Stimulated activated naive CD8-positive, alpha-beta T cell treated with anti-CD3 and anti-CD28 coated beads, Interleukin-15, Interleukin-2, amounts not matched to agents 100 ng/mL and 50 ng/mL, for 24 hours (primary cell): Measurements from ENCODE around the gene LRRC39.
A peak's percentile ranks its signal among the peaks of the same experiment; 100 is the strongest.
"Not testable (repeated sequence)": the region's sequence is repeated elsewhere in the genome, so short reads cannot be mapped to it uniquely, and the experiment has no call there.

Experiments used
- H3K27ac Mint-ChIP-seq: one replicate; pipeline ENCODE4 v1.8.0; 2021; ENCODE audit warnings: mild to moderate bottlenecking, mixed read lengths
- H3K27me3 Mint-ChIP-seq: one replicate; pipeline ENCODE4 v1.8.0; 2021; ENCODE audit warnings: mixed read lengths
- H3K36me3 Mint-ChIP-seq: one replicate; pipeline ENCODE4 v1.8.0; 2021; ENCODE audit warnings: low read depth, mixed read lengths
- H3K4me1 Mint-ChIP-seq: one replicate; pipeline ENCODE4 v1.8.0; 2021; ENCODE audit warnings: low read depth, mixed read lengths
- H3K4me3 Mint-ChIP-seq: one replicate; pipeline ENCODE4 v1.8.0; 2021; ENCODE audit warnings: mild to moderate bottlenecking, mixed read lengths
- H3K9me3 Mint-ChIP-seq: one replicate; pipeline ENCODE4 v1.8.0; 2021; ENCODE audit warnings: mixed read lengths

Gene LRRC39

DNA sequence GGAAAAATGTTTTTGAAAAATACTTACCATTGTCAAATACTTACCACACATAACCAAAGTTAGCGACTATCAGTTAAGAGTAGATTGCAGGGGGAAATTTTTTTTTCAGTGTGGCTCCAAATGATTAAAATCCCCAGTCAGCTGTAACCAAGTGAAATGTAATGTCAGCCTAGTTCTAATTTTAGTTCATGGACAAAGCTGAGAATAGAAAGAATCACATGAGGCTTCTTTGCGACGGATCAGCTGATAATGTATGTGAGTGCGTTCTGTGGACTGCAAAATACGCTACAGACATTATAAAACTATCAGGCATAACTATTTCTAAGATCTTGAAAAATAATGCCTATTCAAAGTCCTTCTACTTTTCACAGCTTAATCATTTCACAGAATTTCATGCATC lies at the start of gene LRRC39:
Gene LRRC39 (minus strand): TSS at position 166 of the 400 bp plus-strand sequence. CDS start 9,740 bp downstream, outside the sequence.
- Mint-ChIP-seq H3K4me1 (no peaks in the 10 kb centered on the region), H3K4me3 (no peak within 1 kb of the TSS), H3K27me3 (no peaks in the 10 kb centered on the region), H3K36me3 (no peaks in the 10 kb centered on the region), H3K9me3 (no peaks in the 10 kb centered on the region), H3K27ac (no peak within 1 kb of the TSS)

GRCh38 chr1:100222428-100222827 lies 44.4 kb upstream of the LRRC39 start:
- H3K4me3 Mint-ChIP-seq, result no peak overlapping the region
- H3K27me3 Mint-ChIP-seq, result no peaks in the 10 kb centered on the region
- no peak overlapping the region for H3K27ac Mint-ChIP-seq
- H3K36me3 Mint-ChIP-seq, result peaks cover 27% of the 10 kb centered on the region
- no peaks in the 10 kb centered on the region for H3K9me3 Mint-ChIP-seq
- H3K4me1 Mint-ChIP-seq, result peaks cover 12% of the 10 kb centered on the region

DNA sequence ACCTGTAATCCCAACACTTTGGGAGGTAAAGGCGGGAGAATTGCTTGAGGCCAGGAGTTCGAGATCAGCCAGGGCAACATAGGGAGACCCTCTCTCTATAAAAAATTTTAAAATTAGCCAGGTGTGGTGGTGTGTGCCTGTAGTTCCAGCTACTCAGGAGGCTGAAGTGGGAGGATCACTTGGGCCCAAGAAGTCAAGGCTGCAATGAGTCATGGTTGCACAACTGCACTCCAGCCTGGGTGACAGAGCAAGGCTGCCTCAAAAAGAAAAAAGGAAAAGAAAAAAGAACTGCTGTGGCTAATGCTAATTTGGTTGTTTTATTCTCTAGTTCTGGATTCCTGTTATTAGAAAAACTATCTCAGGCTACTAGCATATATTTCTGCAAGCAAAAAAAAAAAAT lies 41.8 kb upstream of the LRRC39 start:
- Mint-ChIP-seq H3K9me3 (no peaks in the 10 kb centered on the region), H3K27ac (peak overlapping the region; percentile 26), H3K27me3 (no peaks in the 10 kb centered on the region), H3K4me3 (no peak overlapping the region), H3K36me3 (peaks cover 35% of the 10 kb centered on the region), H3K4me1 (peaks cover 12% of the 10 kb centered on the region)

DNA sequence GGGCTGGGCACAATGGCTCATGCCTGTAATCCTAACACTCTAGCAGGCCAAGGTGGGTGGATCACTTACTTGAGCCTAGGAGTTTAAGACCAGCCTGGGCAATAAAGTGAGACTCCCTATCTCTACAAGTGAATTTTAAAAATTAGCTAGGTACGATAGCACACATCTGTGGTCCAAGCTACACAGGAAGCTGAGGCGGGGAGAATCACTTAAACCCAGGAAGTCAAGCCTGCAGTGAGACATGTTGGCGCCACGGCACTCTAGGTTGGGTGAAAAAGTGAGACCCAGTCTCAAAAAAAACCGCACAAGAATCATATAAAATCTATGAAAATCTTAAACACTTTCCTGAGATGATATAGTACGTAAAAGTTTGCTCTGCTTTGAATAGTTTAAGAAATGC lies 41.4 kb upstream of the LRRC39 start:
- peak overlapping the region; percentile 26 for H3K27ac Mint-ChIP-seq
- H3K9me3 Mint-ChIP-seq, result no peaks in the 10 kb centered on the region
- peaks cover 38% of the 10 kb centered on the region for H3K36me3 Mint-ChIP-seq
- peaks cover 12% of the 10 kb centered on the region for H3K4me1 Mint-ChIP-seq
- H3K4me3 Mint-ChIP-seq, result no peak overlapping the region
- H3K27me3 Mint-ChIP-seq, result no peaks in the 10 kb centered on the region

DNA sequence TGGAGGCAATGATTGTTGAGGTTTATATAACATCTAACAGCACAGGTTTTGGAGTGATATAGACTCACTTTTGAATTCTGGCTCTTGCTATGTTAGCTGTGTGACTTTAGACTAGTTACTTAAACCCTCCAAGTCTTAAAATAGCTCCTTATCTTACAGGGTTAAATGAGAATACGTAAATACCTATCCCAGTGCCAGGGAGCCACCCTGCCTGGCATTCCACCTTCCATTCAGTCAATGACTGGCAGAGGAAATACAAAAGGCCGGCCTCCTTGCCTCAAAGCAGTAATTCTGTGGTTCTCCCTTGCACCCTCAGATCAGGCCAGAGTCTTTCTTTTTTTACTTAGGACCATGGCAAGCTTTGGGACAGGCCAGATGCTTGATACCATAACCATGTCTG lies 39.8 kb upstream of the LRRC39 start:
- no peaks in the 10 kb centered on the region for H3K27me3 Mint-ChIP-seq
- no peak overlapping the region for H3K27ac Mint-ChIP-seq
- H3K4me1 Mint-ChIP-seq, result peaks cover 12% of the 10 kb centered on the region
- H3K36me3 Mint-ChIP-seq, result peaks cover 46% of the 10 kb centered on the region
- no peak overlapping the region for H3K4me3 Mint-ChIP-seq
- no peaks in the 10 kb centered on the region for H3K9me3 Mint-ChIP-seq

GRCh38 chr1:100215101-100215500 lies 37.0 kb upstream of the LRRC39 start:
- no peak overlapping the region for H3K27ac Mint-ChIP-seq
- no peaks in the 10 kb centered on the region for H3K9me3 Mint-ChIP-seq
- peaks cover 49% of the 10 kb centered on the region for H3K36me3 Mint-ChIP-seq
- H3K4me3 Mint-ChIP-seq, result no peak overlapping the region
- peaks cover 6% of the 10 kb centered on the region for H3K4me1 Mint-ChIP-seq
- no peaks in the 10 kb centered on the region for H3K27me3 Mint-ChIP-seq

- Mint-ChIP-seq H3K27me3 (no peaks in the 10 kb centered on the region), H3K4me1 (no peaks in the 10 kb centered on the region), H3K27ac (no peak overlapping the region), H3K4me3 (no peak overlapping the region), H3K9me3 (no peaks in the 10 kb centered on the region), H3K36me3 (peaks cover 41% of the 10 kb centered on the region)
Measured at GRCh38 chr1:100213141-100213540, 35.1 kb upstream of the LRRC39 start.

GRCh38 chr1:100206301-100206700 lies 28.2 kb upstream of the LRRC39 start:
- Mint-ChIP-seq H3K4me1 (no peaks in the 10 kb centered on the region), H3K4me3 (no peak overlapping the region)

GRCh38 chr1:100205593-100205992 lies 27.5 kb upstream of the LRRC39 start:
- not testable (repeated sequence) for H3K9me3 Mint-ChIP-seq, H3K27ac Mint-ChIP-seq, H3K4me3 Mint-ChIP-seq, H3K4me1 Mint-ChIP-seq, H3K27me3 Mint-ChIP-seq
- peaks cover 60% of the 10 kb centered on the region for H3K36me3 Mint-ChIP-seq

More at GRCh38 chr1:100206301-100206700, 28.2 kb upstream of the LRRC39 start:
- Mint-ChIP-seq H3K36me3 (peaks cover 55% of the 10 kb centered on the region), H3K27ac (no peak overlapping the region), H3K27me3 (no peaks in the 10 kb centered on the region), H3K9me3 (peaks cover 3% of the 10 kb centered on the region)

- not testable (repeated sequence) for H3K4me3 Mint-ChIP-seq, H3K27ac Mint-ChIP-seq, H3K4me1 Mint-ChIP-seq, H3K9me3 Mint-ChIP-seq, H3K27me3 Mint-ChIP-seq
- peaks cover 62% of the 10 kb centered on the region for H3K36me3 Mint-ChIP-seq
Measured at GRCh38 chr1:100205103-100205502, 27.0 kb upstream of the LRRC39 start.

DNA sequence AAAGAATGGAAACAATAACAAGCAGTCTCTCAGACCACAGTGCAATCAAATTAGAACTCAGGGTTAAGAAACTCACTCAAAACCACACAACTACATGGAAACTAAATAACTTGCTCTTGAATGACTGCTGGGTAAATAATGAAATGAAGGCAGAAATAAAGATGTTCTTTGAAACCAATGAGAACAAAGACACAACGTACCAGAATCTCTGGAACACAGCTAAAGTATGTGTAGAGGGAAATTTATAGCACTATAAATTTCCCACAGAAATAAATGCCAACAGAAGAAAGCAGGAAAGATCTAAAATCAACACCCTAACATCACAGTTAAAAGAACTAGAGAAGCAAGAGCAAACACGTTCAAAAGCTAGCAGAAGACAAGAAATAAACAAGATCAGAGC lies 24.6 kb upstream of the LRRC39 start:
- H3K27ac Mint-ChIP-seq, H3K4me3 Mint-ChIP-seq, H3K9me3 Mint-ChIP-seq, H3K4me1 Mint-ChIP-seq, H3K27me3 Mint-ChIP-seq: not testable (repeated sequence)
- peaks cover 70% of the 10 kb centered on the region for H3K36me3 Mint-ChIP-seq

- not testable (repeated sequence) for H3K27me3 Mint-ChIP-seq, H3K4me3 Mint-ChIP-seq, H3K9me3 Mint-ChIP-seq, H3K27ac Mint-ChIP-seq, H3K4me1 Mint-ChIP-seq
- peaks cover 75% of the 10 kb centered on the region for H3K36me3 Mint-ChIP-seq
Measured at GRCh38 chr1:100200060-100200459, 22.0 kb upstream of the LRRC39 start.

DNA sequence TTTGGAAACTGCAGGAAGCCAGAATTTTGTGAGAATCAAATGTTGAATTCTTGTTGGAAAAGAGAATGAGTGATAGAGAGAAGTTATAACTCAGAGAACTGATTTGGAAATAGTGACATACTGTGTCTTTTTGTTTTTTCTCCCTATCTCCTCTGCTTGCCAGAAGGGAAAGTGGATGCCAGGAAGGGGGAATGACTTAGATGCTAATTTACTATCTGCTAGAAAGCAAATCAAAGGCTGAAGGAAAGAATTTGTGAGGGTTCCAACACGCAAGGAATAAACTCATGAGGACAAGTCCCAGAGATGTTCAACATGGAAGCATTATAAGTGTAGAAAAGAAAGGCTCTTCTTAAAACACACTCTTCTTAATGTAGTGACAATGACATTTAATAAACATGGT lies 20.5 kb upstream of the LRRC39 start:
- Mint-ChIP-seq H3K27ac (no peak overlapping the region), H3K4me1 (no peaks in the 10 kb centered on the region), H3K27me3 (no peaks in the 10 kb centered on the region), H3K4me3 (no peak overlapping the region), H3K9me3 (no peaks in the 10 kb centered on the region), H3K36me3 (peaks cover 61% of the 10 kb centered on the region)

- H3K27me3 Mint-ChIP-seq, result no peaks in the 10 kb centered on the region
- H3K9me3 Mint-ChIP-seq, result no peaks in the 10 kb centered on the region
- H3K36me3 Mint-ChIP-seq, result peaks cover 12% of the 10 kb centered on the region
- no peak overlapping the region for H3K4me3 Mint-ChIP-seq
- no peak overlapping the region for H3K27ac Mint-ChIP-seq
- peaks cover 7% of the 10 kb centered on the region for H3K4me1 Mint-ChIP-seq
Measured at GRCh38 chr1:100188617-100189016, 10.6 kb upstream of the LRRC39 start.

DNA sequence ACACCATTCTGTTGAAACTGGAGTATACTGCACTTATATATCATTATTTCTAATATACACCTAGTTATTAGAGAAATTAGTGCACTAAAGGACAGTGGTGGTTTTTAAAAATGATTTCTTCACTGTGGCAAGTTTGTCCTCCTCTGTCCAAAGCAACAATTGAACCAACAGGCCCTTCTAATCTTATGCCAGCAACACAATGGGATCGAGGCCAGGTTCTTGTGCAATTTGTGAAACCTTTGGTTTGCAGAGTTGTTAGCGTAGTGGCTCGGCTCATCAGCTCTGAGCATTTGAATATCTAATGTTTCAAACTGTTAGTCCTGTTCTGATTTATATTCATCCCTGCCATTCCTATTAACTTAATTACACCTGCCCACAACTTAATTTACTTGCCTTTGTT lies 9.9 kb upstream of the LRRC39 start:
- Mint-ChIP-seq H3K27me3 (no peaks in the 10 kb centered on the region), H3K9me3 (no peaks in the 10 kb centered on the region), H3K36me3 (peaks cover 12% of the 10 kb centered on the region), H3K4me3 (no peak overlapping the region), H3K4me1 (peaks cover 7% of the 10 kb centered on the region), H3K27ac (no peak overlapping the region)

DNA sequence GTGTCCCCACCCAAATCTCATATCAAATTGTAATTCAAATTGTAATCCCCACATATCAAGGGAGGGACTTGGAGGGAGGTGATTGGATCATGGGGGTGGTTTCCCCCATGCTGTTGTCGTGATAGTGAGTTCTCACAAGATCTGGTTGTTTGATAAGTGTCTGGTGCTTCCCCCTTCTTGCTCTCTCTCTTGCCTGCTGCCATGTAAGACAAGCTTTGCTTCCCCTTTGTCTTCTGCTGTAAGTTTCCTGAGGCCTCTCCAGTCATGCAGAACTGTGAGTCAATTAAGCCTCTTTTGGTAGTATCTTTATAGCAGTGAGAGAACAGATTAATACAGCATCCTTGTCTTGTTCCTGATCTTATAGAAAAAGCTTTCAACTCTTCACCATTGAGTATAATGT lies 6.5 kb upstream of the LRRC39 start:
- H3K4me3 Mint-ChIP-seq, result no peak overlapping the region
- no peaks in the 10 kb centered on the region for H3K27me3 Mint-ChIP-seq
- no peak overlapping the region for H3K27ac Mint-ChIP-seq
- H3K4me1 Mint-ChIP-seq, result peaks cover 7% of the 10 kb centered on the region
- no peaks in the 10 kb centered on the region for H3K9me3 Mint-ChIP-seq
- H3K36me3 Mint-ChIP-seq, result no peaks in the 10 kb centered on the region

GRCh38 chr1:100183370-100183769 lies 5.3 kb upstream of the LRRC39 start:
- H3K4me1 Mint-ChIP-seq, result peaks cover 7% of the 10 kb centered on the region
- no peaks in the 10 kb centered on the region for H3K27me3 Mint-ChIP-seq
- H3K27ac Mint-ChIP-seq, result no peak overlapping the region
- no peaks in the 10 kb centered on the region for H3K36me3 Mint-ChIP-seq
- H3K9me3 Mint-ChIP-seq, result no peaks in the 10 kb centered on the region
- H3K4me3 Mint-ChIP-seq, result no peak overlapping the region
